SK-N-SH treated with all-trans-retinoic acid at 6 μM for 48 hours (cell line): ENCODE results near the gene FRMD8.

Experiments
- ATAC-seq: fragments of 200-7000 bp; cut with Tn5 transposase; 3 replicates; pipeline ENCODE4 v1.9.1; 2020; ENCODE audit warnings: mild to moderate bottlenecking, moderate library complexity
- ARNTL ChIP-seq: fragments of 450-650 bp; formaldehyde crosslinking; IDR thresholded peaks from 2 replicates; pipeline ENCODE4 v1.5.0; 2020; ENCODE audit warnings: low read depth, mild to moderate bottlenecking, moderate library complexity, borderline replicate concordance
- BACH2 ChIP-seq: fragments of 250-450 bp; sonication (Bioruptor Pico); IDR thresholded peaks from 2 replicates; pipeline ENCODE4 v1.9.0; 2021; ENCODE audit warnings: mild to moderate bottlenecking, borderline replicate concordance
- CREB5 ChIP-seq: fragments of 250-450 bp; sonication (Bioruptor Pico); IDR thresholded peaks from 2 replicates; pipeline ENCODE4 v1.5.1; 2020; ENCODE audit warnings: low read depth, mild to moderate bottlenecking, moderate library complexity
- CSRNP3 ChIP-seq: fragments of 250-450 bp; sonication (Bioruptor Pico); IDR thresholded peaks from 2 replicates; pipeline ENCODE4 v1.5.1; 2021; ENCODE audit warnings: mild to moderate bottlenecking, moderate library complexity
- GLIS3 ChIP-seq: fragments of 250-450 bp; sonication (Bioruptor Pico); IDR thresholded peaks from 2 replicates; pipeline ENCODE4 v1.5.0; 2020; ENCODE audit warnings: mild to moderate bottlenecking, moderate library complexity
- ISL1 ChIP-seq: fragments of 250-450 bp; sonication (Bioruptor Pico); IDR thresholded peaks from 2 replicates; pipeline ENCODE4 v2.1.2; 2022; ENCODE audit warnings: mild to moderate bottlenecking, moderate library complexity
- OSR1 ChIP-seq: fragments of 250-450 bp; sonication (Bioruptor Pico); IDR thresholded peaks from 2 replicates; pipeline ENCODE4 v1.8.0; 2022; ENCODE audit warnings: moderate library complexity, mild to moderate bottlenecking, inconsistent platforms
- PATZ1 ChIP-seq: fragments of 250-450 bp; sonication (Bioruptor Pico); IDR thresholded peaks from 2 replicates; pipeline ENCODE4 v1.8.0; 2020; ENCODE audit warnings: mild to moderate bottlenecking, moderate library complexity, borderline replicate concordance
- POU6F1 ChIP-seq: fragments of 250-450 bp; sonication (Bioruptor Pico); IDR thresholded peaks from 2 replicates; pipeline ENCODE4 v1.8.0; 2021; ENCODE audit warnings: low read depth, mild to moderate bottlenecking, moderate library complexity, borderline replicate concordance
- PPARA ChIP-seq: fragments of 250-450 bp; sonication (Bioruptor Pico); IDR thresholded peaks from 2 replicates; pipeline ENCODE4 v1.5.0; 2020; ENCODE audit warnings: mild to moderate bottlenecking, borderline replicate concordance
- RARB ChIP-seq: fragments of 250-450 bp; sonication (Bioruptor Pico); IDR thresholded peaks from 2 replicates; pipeline ENCODE4 v1.8.0; 2021; ENCODE audit warnings: mild to moderate bottlenecking, moderate library complexity
- SNAI2 ChIP-seq: fragments of 250-450 bp; sonication (Bioruptor Pico); IDR thresholded peaks from 2 replicates; pipeline ENCODE4 v1.5.0; 2020; ENCODE audit warnings: mild to moderate bottlenecking, moderate library complexity
- TOX ChIP-seq: fragments of 250-450 bp; sonication (Bioruptor Pico); IDR thresholded peaks from 2 replicates; pipeline ENCODE4 v1.8.0; 2021; ENCODE audit warnings: mild to moderate bottlenecking, moderate library complexity, borderline replicate concordance
- TSHZ2 ChIP-seq: fragments of 250-450 bp; sonication (Bioruptor Pico); IDR thresholded peaks from 2 replicates; pipeline ENCODE4 v1.5.0; 2020; ENCODE audit warnings: mild to moderate bottlenecking, moderate library complexity
- ZC3H10 ChIP-seq: fragments of 250-450 bp; sonication (Bioruptor Pico); IDR thresholded peaks from 2 replicates; pipeline ENCODE4 v1.5.1; 2021; ENCODE audit warnings: mild to moderate bottlenecking, moderate library complexity
- ZFP3 ChIP-seq: fragments of 250-450 bp; sonication (Bioruptor Pico); IDR thresholded peaks from 2 replicates; pipeline ENCODE4 v1.5.0; 2020; ENCODE audit warnings: mild to moderate bottlenecking, moderate library complexity
- ZFP30 ChIP-seq: fragments of 450-650 bp; formaldehyde crosslinking; IDR thresholded peaks from 2 replicates; pipeline ENCODE4 v1.5.0; 2022; ENCODE audit warnings: mild to moderate bottlenecking, moderate library complexity
- ZNF565 ChIP-seq: fragments of 450-650 bp; formaldehyde crosslinking; conservative IDR thresholded peaks from 2 replicates; pipeline ENCODE4 v1.5.0; 2020; ENCODE audit warnings: low read depth, mild to moderate bottlenecking, moderate library complexity
- ZNF70 ChIP-seq: fragments of 450-650 bp; formaldehyde crosslinking; IDR thresholded peaks from 2 replicates; pipeline ENCODE4 v1.5.0; 2020; ENCODE audit warnings: mild to moderate bottlenecking, moderate library complexity
- ZNF8 ChIP-seq: fragments of 450-650 bp; formaldehyde crosslinking; IDR thresholded peaks from 2 replicates; pipeline ENCODE4 v1.5.0; 2020; ENCODE audit warnings: mild to moderate bottlenecking, moderate library complexity

Gene FRMD8

GRCh38 chr11:65363770-65364169 is 22.7 kb upstream of the FRMD8 start (continued):
- no peak for TF ChIP-seq ZFP30 (CRISPR knock-in tag)
- TF ChIP-seq ISL1 (CRISPR knock-in tag), result no peak
- no peak for TF ChIP-seq BACH2 (CRISPR knock-in tag)
- TF ChIP-seq OSR1 (CRISPR knock-in tag), result no peak
- no peak for TF ChIP-seq GLIS3 (CRISPR knock-in tag)
- no peak for TF ChIP-seq ARNTL (CRISPR knock-in tag)
- no peak for TF ChIP-seq PPARA (CRISPR knock-in tag)
- TF ChIP-seq, all 23 proteins: peak for 0

- peak; percentile 88 for ATAC-seq
- TF ChIP-seq ZNF70 (no peak), BACH2 (CRISPR knock-in tag) (no peak), GLIS3 (CRISPR knock-in tag) (no peak), ZFP3 (CRISPR knock-in tag) (no peak), POU6F1 (CRISPR knock-in tag) (no peak), ARNTL (CRISPR knock-in tag) (no peak), TOX (CRISPR knock-in tag) (no peak), RARB (CRISPR knock-in tag) (no peak), ISL1 (CRISPR knock-in tag) (no peak), CSRNP3 (CRISPR knock-in tag) (no peak), ZNF8 (CRISPR knock-in tag) (no peak)
Observed at GRCh38 chr11:65366340-65366773, 20.1 kb upstream of the FRMD8 start.

GRCh38 chr11:65370659-65371049 is 15.8 kb upstream of the FRMD8 start:
- no peak for ATAC-seq
- TF ChIP-seq OSR1 (CRISPR knock-in tag) (no peak), ZC3H10 (no peak), BACH2 (CRISPR knock-in tag) (no peak), GLIS3 (CRISPR knock-in tag) (no peak), ARNTL (CRISPR knock-in tag) (no peak), CREB5 (CRISPR knock-in tag) (no peak), TOX (CRISPR knock-in tag) (no peak), POU6F1 (CRISPR knock-in tag) (no peak), PATZ1 (CRISPR knock-in tag) (no peak), ZFP30 (CRISPR knock-in tag) (no peak), SNAI2 (CRISPR knock-in tag) (no peak), RARB (CRISPR knock-in tag) (no peak), ZNF8 (CRISPR knock-in tag) (no peak), ZNF565 (CRISPR knock-in tag) (no peak), TSHZ2 (no peak), ISL1 (CRISPR knock-in tag) (no peak), ZNF70 (no peak), CSRNP3 (CRISPR knock-in tag) (no peak)
